Stimulated activated naive CD4-positive, alpha-beta T cell treated with Interleukin-2 at 50 U/mL for 16 hours (primary cell): ENCODE data around the gene ZNF346.
A peak's percentile ranks its signal among the peaks of the same experiment; 100 is the strongest.

Source experiments
- DNase-seq: peaks from one replicate; lab custom pipeline; 2025; lab: John Stamatoyannopoulos, UW

ZNF346 gene

DNA sequence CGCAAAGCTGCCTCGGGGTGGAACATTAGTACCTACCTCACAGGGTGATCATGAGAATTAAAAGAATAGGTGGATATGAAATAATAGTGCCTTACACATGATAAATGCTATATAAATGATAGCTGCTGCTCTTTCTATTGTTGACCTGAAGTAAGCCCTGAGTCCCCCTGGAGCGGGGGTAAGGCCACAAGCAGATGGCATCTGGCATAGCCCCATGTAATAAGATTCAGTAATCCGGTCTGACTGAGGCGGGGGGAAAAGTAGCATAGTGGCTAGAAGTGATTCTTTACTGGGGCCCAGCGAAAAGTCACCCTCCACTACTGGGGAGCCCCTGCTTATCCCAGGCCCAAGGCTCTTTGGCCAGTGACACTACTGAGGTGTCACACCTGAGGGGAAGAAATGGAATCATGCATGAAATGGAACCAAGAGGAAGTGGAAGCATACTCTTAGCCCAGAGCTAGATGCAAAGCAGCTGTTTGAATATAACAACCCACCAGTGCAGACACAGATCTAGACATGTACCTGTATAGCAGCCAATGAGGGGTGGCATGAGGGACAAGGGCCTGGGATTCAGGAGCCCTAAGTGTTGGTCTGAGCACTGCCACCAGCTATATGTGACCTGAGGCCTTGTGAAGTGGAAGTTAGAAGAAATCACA, 48.2 kb downstream of the ZNF346 start:
- no peak for DNase-seq

DNA sequence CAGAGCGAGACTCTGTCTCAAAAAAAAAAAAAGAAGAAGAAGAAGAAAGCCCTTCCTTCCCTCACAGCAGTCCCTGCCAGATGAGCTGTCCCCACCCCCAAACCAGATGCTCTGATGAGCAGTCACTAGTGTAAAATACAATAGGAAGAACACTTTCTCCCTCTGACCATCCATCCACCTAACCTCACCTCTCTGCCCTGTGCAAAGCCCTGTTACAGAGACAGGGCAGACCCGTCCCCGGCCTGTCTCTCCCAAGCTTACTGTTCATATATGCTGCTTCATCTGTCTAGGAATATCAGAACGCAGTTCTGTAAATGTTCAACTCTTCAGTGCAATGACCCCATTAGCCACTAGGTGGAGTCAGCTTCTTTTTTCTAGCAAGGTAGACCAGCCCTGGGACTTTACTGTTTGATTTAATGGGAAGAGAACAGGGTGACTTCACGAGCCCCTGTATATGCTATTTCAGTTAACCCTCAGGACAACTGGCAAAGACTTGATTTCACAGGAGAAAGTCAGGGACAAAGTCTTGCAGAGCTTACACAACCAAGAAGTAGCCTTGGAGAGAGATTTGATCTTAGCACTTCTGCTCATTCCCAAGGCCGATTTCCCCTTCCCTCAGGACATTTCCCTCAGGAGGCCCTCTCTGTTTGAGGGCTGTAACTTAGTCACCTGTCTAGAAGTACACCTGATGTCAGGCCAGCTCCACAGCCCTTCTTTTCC, 49.3 kb downstream of the ZNF346 start:
- DNase-seq, result peak; percentile 39

DNA sequence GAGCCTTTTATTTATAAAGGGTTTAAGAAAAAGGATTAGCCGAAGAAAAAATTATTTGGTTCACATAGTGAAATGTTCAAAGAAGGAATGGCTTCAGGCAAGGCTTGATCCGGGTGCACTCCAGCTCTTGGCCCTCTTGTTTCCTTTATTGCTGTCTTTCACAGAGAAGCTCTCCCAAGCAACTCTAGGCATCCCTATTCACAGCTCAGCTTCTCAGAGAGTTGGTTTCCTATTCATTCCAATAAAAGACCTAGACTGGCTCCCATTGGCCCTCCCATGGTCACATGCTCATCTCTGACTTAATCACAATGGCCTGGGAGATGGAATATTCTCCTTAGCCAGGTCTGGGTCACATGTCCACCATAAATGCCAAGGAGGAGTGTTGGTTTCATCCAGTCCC, 54.8 kb downstream of the ZNF346 start:
- no peak for DNase-seq

DNA sequence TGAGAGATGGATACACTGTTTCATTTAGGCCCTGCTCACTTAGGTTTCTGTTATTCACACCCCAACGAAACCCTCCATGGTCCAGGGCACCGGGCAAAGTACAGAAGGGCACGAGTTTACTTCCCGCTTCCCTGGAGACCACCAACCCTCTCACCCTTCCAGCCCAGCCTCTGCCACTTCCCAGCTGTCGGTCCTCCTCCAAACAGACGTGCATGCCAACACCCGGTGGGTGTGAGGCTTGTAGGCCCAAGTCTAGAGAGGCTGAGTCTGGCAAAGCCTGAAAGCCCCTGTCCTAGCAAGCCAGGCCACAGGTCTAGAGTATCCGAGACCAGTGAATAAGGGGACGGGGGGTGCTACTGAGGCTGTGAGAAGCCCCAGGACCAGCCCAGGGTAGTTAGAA, 57.1 kb downstream of the ZNF346 start:
- DNase-seq, result no peak

DNA sequence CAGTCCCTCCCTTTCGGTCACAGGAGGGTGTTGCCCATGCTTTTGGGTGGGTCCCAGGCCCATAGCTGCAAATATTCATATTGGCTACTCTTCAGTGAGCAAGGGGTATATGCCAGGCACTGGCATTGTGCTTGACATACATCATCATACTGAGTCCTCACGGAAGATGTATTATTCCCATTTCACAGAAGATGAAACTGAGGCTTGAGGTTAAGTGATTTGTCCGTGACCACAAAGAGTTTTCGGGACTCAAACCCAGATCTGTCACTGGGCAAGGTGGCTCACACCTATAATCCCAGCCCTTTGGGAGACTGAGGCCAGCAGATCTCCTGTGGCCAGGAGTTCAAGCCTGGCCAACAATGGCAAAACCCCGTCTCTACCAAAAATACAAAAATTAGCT, 57.8 kb downstream of the ZNF346 start:
- DNase-seq, result no peak

DNA sequence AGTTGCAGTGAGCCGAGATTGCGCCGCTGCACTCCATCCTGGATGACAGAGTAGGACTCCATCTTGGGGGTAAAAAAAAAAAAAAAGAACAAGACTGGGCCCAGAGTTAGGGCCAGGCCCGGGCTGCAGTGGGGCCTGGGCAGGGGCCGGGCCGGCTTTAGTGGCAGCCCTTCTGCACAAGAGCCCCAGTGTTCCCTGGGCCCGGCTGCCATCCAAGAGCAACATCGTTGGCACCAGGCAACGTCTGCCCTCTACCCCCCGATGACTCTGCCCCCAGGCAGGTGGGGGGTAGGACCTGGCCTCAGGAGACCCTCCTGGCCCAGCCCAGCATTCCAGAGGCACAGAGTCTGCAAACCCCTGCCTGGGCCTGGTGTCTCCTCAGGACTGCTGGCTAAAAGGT, 59.4 kb downstream of the ZNF346 start:
- DNase-seq, result no peak

DNA sequence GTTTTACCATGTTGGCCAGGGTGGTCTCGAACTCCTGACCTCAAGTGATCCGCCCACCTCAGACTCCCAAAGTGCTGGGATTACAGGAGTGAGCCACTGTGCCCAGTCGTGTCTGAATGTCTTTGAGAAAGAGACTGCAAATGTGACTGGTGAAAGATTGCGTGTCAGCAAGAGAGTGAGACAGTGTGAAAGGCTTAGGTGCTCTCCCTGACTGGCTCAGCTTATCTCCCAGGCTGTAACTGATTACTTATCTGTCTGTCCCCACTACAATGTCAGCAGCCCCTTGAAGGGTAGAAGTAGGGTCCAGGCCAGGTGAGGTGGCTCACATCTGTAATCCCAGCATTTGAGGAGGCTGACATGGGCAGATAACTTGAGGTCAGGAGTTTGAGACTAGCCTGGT, 60.9 kb downstream of the ZNF346 start:
- DNase-seq, result no peak

DNA sequence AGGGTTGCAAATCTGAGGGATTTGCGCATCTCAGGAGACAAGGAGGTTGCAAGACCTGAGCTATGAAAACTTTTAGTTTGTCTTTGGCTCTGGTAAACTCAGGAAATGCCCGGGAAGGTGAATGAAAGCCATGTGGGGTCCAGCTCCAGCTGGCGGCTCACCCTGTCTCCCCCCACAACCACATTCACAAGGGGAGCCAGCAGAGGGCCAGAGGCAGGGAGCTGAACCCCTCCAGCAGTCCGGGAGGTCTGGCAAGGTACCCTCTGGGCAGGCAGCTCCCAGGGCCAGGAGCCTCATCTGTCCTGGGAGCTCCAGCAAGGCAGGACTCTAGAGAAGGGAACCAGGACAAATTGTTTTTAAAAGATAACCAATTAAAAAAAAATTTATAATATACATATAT, 61.7 kb downstream of the ZNF346 start:
- no peak for DNase-seq

DNA sequence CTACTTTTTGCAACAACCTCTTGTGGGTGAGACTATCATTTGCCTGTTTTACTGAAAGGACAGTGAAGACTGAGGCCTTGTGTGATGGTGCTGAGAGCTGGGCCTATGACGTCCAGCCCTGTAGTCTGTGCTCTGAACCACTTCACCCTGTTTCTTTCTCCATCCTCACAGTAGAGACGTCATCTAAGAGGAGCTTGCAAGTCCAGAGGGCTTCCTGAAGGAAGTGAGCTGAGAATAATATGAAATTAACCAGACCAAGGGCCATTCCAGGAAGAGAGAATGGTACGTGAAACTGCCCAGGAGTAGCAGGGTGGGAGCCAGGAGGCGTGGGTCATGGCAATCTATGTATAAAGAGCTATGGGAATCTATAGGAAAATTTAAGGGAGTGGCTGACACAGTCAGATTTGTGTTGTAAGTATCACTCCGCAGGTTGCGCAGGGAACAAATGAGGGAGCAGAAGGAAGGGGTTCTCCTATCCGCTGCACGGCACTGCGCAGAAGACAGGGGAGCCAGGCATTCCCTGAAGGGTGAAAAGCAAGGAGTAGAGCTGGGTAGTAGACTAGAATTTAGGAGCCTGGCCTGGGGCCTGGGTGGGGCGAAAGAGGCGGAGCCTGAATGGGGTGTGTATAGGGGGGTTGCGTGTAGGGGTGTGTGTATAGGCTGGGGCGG, 63.6 kb downstream of the ZNF346 start:
- DNase-seq, result no peak

DNA sequence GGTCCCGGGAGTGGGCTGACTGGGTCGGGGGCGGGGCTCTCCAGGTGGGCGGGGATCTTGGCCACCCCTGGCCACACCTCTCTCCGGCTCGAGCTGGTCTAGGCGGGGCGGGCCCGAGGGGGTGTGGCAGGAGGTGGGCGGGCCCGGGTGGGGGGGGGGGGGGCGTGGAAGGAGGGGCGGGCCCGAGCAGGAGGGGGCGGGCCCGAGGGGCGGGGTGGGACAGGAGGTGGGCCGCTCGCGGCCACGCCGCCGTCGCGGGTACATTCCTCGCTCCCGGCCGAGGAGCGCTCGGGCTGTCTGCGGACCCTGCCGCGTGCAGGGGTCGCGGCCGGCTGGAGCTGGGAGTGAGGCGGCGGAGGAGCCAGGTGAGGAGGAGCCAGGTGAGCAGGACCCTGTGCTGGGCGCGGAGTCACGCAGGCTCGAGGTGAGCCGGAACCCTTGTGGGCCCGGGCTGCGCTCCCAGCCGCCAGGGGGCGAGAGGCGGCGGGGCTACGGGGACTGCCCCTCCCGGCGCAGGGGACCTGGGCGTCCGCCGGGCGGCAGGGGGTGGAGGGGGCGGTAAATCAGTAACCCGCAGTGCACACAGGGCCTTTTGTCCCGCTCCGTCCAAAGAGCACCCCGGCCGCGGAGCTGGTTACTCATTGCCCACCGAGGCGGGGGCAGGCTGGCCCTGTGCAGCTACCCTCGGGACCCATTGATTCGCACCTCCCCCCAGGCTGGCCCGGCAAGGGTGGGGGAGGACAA, 64.3 kb downstream of the ZNF346 start, which contains the start of gene FGFR4:
Gene FGFR4, plus strand, starts transcription at position 262 of the 744 bp plus-strand sequence. CDS start 2,688 bp downstream, outside the sequence.
- DNase-seq, result peak; percentile 59

DNA sequence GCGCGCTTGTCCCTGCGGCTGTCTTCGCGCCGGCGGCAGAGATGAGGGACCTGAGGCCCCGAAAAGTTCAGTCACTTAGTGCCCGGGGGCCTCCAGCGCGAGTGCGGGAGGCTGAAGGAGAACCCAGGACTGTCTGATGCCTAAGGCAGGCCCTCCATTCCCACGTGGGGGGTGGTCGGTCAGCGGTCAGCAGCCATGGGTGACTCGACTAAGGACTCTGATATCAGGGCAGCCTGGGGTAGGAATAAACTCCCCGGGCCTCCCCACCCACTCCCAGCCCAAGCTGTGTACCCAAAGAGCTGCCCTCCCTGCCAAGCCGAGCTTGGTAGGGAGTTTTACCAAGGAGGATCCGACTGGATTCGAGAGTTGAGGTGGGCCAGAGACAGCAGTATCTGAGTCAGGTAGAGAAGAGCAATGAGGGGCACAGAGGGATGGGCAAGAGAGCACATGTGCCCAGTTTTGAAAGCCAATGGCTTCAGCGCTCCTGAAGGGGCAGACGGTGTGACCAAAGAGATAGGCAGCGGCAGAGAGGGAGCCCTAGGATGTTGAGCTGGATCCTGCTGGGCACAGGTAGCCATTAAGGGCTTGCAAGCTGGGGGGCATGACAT, 65.0 kb downstream of the ZNF346 start:
- no peak for DNase-seq

DNA sequence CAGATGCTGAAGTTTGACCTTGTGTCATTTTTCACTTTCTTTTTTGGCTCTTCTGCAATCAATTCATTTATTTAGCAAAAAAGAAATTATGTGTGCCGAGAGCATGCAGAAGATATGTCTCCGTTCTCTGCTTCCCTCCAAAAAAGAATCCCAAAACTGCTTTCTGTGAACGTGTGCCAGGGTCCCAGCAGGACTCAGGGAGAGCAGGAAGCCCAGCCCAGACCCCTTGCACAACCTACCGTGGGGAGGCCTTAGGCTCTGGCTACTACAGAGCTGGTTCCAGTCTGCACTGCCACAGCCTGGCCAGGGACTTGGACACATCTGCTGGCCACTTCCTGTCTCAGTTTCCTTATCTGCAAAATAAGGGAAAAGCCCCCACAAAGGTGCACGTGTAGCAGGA, 66.6 kb downstream of the ZNF346 start:
- DNase-seq, result no peak

DNA sequence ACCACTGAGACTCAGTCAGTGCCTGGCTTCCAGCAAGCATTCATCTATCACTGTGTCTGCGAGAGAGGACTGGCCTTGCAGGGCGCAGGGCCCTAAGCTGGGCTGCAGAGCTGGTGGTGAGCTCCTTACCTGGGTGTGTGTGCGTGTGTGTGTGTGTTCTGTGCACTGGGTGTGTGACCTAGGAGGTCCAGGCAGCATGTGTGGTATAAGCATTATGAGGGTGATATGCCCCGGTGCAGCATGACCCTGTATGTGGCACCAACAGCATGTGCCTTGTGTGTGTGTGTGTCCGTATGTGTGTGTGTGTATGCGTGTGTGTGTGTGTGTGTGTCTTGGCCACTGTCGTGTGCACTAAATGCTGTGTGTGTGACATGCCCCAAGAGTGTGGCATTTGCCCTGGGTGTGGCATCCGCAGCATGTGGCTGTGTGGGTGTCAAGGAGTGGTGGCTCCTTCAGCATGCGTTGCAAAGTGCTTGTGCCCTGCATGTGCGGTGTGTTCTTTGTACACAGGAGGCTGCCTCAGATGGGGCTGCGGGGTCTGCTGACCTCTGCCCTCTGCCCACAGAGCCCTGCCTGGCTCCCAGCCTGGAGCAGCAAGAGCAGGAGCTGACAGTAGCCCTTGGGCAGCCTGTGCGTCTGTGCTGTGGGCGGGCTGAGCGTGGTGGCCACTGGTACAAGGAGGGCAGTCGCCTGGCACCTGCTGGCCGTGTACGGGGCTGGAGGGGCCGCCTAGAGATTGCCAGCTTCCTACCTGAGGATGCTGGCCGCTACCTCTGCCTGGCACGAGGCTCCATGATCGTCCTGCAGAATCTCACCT, 67.5 kb downstream of the ZNF346 start:
- DNase-seq, result no peak

DNA sequence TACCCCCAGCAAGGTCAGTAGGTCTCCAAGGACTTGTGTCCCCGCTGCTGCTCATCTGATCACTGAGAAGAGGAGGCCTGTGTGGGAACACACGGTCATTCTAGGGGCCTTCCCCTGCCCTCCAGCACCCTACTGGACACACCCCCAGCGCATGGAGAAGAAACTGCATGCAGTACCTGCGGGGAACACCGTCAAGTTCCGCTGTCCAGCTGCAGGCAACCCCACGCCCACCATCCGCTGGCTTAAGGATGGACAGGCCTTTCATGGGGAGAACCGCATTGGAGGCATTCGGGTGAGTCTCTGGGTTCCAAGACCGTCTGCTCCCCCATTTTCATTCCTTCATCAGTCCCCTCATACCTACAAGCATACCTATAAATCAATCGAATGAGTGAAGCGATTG, 68.3 kb downstream of the ZNF346 start:
- no peak for DNase-seq

DNA sequence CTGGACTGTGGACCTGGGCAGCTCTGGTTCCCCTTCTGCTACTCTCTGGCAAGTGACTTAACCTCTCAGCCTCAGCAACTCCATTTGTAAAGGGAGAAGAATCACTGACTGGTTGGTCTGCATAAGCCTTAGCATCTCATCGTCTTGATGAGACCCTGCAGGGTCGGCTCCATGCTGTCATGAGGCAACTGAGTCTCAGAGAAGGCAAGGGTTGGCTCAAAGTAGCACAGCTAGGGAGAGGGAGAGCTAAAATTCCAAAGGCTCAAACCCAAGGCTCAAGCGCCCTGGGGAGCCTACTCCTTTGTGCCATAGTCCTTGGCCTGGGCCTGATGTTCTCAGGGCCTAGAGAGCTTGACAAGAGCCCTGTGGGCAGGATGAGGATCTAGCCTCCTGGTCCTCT, 68.7 kb downstream of the ZNF346 start:
- DNase-seq, result no peak

DNA sequence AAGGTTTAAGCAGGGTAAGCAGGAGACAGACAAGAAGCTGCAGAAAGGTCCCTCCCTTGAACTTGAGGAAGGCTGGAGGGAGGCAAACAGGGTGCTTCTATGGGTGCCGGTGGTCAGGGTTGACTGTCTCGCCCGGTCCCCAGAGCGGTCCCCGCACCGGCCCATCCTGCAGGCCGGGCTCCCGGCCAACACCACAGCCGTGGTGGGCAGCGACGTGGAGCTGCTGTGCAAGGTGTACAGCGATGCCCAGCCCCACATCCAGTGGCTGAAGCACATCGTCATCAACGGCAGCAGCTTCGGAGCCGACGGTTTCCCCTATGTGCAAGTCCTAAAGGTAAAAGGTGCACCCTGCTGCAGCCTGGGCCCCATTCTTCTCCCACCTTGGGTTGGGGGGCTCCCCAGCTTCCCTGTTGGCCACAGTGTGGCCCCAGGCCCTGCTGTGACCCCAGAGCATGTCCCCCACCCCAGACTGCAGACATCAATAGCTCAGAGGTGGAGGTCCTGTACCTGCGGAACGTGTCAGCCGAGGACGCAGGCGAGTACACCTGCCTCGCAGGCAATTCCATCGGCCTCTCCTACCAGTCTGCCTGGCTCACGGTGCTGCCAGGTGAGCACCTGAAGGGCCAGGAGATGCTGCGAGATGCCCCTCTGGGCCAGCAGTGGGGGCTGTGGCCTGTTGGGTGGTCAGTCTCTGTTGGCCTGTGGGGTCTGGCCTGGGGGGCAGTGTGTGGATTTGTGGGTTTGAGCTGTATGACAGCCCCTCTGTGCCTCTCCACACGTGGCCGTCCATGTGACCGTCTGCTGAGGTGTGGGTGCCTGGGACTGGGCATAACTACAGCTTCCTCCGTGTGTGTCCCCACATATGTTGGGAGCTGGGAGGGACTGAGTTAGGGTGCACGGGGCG, 69.9 kb downstream of the ZNF346 start:
- no peak for DNase-seq

DNA sequence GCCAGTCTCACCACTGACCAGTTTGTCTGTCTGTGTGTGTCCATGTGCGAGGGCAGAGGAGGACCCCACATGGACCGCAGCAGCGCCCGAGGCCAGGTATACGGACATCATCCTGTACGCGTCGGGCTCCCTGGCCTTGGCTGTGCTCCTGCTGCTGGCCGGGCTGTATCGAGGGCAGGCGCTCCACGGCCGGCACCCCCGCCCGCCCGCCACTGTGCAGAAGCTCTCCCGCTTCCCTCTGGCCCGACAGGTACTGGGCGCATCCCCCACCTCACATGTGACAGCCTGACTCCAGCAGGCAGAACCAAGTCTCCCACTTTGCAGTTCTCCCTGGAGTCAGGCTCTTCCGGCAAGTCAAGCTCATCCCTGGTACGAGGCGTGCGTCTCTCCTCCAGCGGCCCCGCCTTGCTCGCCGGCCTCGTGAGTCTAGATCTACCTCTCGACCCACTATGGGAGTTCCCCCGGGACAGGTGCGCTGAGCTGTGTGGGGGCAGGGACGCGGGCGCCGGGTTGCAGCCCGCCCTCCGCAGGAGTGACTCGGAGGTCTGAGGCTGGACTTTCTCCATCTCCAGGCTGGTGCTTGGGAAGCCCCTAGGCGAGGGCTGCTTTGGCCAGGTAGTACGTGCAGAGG, 70.7 kb downstream of the ZNF346 start:
- DNase-seq, result no peak

DNA sequence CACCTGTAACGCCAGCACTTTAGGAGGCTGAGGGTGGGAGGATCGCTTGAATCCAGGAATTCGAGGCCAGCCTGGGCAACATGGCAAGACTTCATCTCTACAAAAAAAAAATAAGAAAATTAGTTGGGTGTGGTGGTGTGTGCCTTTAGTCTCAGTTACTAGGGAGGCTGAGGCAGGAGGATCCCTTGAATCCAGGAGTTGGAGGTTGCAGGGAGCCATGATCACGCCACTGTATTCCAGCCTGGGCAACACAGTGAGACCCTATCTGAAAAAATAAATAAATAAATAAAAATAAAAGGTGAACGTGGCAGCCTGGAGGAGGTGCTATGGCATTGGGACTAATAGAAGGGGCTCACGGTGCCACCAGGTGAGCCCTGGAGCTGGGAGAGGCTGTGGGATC, 71.3 kb downstream of the ZNF346 start:
- DNase-seq, result no peak

DNA sequence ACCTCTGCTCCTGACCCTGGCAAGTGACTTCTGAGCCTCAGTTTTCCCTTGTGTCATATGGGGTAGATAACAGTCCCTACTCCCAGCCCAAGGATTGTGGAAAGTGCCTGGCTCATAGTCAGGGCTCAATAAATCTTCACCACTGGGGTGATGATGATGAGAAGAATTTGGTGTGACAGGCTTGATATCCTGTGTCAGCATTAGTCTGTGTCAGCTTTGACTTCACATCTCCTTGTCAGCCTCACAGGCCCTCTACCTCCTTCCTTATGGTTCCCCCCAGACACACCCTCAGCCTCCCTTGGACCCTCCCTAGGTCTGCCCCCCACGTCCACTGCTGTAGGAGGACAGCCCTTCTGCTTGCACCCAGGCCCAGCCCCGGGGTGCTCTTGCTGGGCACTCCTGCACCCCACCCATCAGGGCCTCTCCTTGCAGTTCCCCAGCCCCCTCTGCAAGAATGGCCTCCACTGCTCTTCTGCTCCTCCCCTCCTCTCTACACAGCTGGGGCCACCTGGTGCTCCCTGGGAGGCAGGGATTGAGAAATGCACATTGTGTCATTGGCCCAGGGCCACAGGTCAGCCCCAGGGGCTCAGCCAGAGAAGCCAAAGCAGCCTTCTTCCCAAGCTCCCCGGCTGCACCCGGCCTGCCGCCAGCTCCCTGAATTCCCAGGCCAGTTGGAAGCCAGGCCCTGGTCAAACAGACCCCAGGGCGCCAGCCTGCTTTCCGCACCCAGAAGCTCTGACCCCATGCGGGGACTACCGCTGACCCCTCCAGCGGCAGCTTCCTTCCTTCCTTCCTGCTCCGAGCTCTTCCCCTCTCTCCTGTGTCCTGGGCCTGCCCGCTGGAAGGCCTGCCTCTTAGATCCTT, 72.0 kb downstream of the ZNF346 start:
- DNase-seq, result no peak
